GM18498 (cell line): ENCODE measurements around the gene METTL22.

Source experiments
- ATAC-seq: cut with Tn5 transposase; IDR thresholded peaks from one replicate; pipeline ENCODE4 v1.9.1; 2021; ENCODE audit warnings: mild to moderate bottlenecking, moderate library complexity; ENCODE audit not compliant: unreplicated experiment

METTL22 gene

GRCh38 chr16:8621572-8622314 lies at the start of gene METTL22:
Gene METTL22 (plus strand): TSS chr16:8621698. CDS start chr16:8625666, 3,968 bp downstream.
- peak; percentile 94 for ATAC-seq

GRCh38 chr16:8572063-8572918 lies 49.2 kb upstream of the METTL22 start:
- ATAC-seq = no peak

- ATAC-seq = no peak
These were observed 48.4 kb upstream of the METTL22 start for GRCh38 chr16:8572919-8573724.

GRCh38 chr16:8575399-8575798 lies 46.1 kb upstream of the METTL22 start:
- ATAC-seq = no peak

GRCh38 chr16:8576141-8577004 lies 45.1 kb upstream of the METTL22 start:
- ATAC-seq = no peak

DNA sequence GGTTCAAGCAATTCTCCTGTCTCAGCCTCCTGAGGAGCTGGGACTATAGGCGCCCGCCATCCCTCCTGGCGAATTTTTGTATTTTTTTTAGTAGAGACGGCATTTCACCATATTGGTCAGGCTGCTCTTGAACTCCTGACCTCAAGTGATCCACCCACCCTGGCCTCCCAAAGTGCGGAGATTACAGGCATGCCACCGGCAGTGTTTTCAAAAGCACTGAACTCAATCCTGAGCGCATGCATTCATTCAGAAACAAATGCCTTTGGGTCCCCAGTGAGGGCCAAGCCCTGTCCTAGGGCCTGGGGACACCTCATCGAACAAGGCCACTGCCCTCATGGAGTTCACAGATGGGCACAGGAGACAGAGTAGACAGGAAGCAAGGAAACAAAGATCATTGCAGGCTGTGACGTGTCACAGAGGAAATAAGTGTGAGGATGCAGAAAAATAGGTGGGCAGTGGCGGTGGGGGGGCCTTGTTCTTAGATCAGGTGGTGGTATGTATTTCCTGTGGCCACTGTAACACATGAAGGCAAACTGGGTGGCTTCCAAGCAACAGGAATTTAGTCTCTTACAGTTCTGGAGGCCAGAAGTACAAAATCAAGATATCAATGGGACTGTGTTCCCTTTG lies 43.7 kb upstream of the METTL22 start:
- ATAC-seq = no peak

DNA sequence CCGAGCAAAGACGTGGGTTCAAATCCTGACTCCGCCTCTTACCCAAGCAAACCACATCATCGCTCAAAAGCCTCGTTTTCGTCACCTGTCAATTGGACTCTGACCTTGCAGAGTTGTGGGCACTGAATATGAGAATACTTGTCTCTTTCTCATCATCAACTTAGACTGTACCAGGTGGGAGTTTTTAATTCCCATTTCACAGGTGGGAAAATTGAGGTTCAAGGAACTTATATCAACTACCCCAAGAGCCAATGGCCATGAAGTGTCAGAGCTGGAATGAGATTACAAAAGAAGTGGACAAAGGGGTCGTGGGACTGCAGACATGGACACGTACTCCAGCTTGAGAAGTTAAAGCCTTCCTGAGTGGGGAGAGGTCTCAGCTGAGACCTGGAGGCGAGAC lies 41.9 kb upstream of the METTL22 start:
- no peak for ATAC-seq

DNA sequence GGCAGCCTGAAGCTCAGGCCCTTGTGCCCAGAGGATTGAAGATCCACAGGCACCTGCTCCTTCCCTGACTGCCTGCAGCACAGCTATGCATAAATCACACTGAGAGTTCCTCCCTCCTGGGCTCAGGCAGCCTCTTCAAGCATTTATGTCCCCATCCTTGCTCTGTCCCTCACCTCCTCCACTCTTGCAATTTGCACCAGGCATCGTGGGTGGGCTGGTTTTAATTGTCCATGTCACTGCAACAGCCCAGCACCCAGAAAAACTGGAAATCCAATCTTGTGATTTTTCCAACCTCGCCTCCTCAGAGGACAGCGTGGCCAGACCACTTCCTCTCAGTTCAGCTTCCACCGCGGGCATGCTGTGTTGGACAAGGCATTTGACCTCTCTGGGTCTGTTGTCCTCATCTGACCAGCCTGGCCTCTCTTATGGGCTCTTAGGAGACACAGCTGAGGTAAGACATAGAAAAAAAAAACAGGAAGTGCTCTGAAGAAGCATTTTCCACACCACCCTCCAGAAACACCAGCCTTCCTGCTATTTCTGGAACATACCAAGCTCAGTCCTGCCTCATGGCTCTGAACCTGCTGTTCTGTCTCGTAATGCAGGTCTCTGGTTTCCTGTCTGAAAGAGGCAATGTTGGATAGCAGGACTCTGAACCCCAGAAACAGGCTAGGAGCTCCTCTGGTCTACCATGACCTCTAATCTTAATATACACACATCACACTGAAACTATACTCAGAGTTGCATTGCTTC lies 39.5 kb upstream of the METTL22 start:
- peak; percentile 43 for ATAC-seq

DNA sequence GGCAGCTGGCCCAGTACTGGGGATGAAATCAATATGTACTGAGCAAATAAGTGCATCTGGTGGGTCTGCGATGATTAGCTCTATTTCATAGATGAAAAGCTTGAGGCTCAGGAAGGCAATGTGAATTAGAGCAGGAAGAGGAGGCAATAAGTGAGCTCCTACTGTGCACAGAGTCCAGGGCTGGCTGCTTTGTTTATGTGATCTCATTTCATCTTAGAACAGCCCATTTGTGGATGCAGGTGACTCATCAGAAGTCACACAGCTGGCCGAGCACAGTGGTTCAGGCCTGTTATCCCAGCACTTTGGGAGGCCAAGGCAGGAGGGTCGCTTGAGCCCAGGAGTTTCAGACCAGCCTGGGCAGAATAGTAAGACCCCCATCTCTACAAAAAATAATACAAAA lies 38.3 kb upstream of the METTL22 start:
- ATAC-seq = no peak

GRCh38 chr16:8583732-8584131 lies 37.8 kb upstream of the METTL22 start:
- no peak for ATAC-seq

DNA sequence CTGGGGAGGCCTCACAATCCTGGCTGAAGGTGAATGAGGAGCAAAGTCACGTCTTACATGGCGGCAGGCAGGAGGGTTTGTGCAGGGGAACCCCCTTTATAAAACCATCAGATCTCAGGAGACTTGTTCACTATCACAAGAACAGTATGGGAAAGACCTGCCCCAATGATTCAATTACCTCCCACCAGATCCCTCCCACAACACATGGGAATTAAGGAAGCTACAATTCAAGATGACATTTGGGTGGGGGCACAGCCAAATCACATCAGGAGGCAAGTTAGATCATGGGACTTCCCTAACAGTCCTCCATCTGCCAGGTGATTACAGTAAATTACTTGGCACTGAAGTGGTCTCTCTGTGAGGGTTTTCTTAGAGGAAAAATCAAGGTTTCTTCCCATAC lies 36.5 kb upstream of the METTL22 start:
- ATAC-seq = no peak

GRCh38 chr16:8585857-8586256 lies 35.6 kb upstream of the METTL22 start:
- ATAC-seq = no peak

DNA sequence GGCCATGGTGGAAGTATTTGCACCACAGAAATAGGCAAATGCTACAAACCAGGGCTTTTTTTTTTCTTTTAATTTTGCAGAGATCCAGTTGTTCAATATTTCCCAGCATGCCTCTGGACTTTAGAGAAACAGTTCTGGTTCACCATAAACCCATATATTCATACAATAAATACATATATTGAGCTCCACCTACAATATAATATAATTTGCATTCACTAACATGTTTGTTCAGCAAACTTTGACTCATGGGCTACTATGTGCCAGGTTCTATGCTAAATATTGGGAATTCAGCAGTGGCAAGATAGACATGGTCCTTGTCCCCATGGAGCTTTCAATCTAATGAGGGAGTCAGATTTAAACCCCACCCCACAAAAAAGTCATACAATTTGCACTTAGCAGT lies 34.4 kb upstream of the METTL22 start:
- ATAC-seq = no peak

DNA sequence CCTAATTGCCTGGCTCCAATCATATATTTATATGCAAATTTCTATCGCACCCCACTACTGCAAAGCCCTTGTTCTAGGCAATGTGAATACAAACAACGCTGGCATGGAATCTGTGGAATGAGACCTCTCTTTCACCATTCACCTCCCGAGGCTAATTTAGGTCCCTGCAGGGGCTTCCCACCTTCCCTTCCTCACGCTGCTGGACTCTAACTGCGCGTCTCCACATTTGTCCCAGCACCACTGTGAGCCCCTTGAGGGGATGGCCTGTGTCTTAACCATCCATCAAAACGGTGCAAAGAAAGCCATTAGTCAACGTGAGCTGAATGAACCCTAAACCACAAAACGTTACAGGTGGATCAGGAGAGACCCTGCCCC lies 32.8 kb upstream of the METTL22 start:
- no peak for ATAC-seq

DNA sequence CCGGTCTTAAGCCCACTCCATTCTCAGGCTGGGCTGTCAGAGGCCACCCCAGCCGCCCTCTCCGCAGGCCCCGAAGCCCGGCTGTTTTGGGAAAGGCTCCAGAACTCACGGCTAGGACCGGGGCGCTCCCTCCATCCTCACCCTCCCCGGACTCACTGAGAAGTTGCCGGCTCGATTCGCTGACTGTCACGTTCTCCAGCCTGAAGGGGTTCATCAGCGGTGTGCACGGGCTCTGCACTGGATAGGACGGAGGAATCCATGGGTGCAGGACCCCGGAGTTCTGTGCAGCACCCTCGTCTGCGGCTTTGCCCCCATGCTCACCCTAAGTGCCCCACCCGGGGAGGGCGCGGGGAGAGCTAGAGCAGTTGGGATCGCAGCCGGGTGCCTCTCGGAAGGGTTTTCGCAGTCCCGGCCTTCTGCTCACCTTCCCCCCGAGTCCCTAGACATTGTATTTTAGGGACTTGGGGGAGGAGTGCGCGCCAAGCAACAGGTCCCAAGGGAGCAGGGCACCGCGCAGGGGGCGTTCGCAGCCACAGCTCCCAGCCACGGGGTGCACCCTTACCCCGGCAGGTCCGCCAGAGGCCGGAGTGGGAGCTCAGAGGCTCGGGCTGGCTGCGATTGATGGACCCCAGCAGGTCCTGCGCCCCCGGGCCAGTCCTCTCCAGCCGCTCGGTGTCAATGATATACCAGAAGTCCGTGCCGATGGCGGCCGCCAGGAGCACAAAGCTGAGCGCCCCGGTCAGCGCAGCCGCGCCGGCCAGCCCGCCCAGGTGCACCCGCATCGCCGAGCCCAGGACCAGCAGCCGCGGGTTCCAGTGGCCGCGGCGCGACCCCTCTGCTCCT lies 32.2 kb upstream of the METTL22 start:
- ATAC-seq = no peak

DNA sequence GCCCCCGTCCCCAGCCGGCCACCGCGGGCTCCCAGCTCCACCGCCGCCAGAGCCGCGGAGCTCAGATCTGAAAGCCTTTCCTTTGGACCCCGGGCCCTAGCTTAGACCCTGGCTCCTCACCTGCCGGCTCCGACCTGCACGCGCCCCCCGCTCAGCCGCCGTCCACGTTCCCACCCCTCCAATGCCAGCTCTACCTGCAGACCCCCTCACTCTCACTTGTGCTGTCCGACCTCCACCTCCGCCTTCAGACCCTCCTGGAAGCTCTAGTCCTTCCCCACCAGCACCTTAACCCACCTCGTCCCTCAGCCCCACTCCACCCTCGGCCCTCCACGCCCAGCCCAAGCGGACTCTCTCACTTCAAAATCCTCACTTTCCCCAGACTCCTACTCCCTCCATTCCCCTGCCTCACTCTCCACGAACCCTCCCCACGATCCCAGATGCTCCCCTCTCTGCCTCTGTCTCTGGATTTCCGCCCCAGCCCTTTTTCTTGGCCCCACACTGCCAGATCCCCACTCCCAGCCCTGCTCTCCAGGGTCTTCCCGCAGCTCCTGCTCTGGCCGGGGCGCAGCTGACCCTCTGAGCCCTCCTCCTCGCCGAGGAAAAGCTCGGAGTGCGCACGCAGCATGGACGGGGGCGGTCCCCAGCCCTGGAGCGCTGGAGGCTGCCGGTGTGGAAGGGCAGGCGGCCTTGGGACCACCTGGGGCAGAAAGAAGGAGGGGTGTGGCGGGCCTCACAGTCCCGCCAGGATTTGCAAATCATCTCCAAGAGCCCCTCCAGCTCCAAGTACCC lies 31.4 kb upstream of the METTL22 start, which contains the start of gene TMEM114:
Gene TMEM114, minus strand, starts transcription at position 612 of the 789 bp plus-strand sequence. CDS start 673 bp downstream, outside the sequence.
- ATAC-seq = no peak

DNA sequence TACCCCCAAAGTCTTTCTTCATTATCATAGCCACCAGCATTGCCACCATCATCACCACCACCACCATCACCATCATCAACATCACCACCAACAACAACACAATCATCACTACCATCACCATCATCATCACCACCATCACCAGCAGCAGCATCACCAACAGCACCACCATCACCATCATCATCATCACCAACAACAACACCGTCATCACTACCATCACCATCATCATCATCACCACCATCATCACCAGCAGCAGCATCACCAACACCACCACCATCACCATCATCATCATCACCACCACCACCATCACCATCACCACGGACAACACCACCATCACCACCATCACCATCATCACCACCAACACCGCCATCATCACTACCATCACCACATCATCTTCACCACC lies 30.7 kb upstream of the METTL22 start:
- ATAC-seq = no peak
